Smooth muscle cell (in vitro differentiated cells): ENCODE measurements around the gene ITPK1. TPM values are rescaled to one million over a fixed set of nuclear protein-coding genes. Genes with fewer than 3 reads are reported as not detected.
A peak's percentile ranks its signal among the peaks of the same experiment; 100 is the strongest.

ENCODE experiments used
- DNase-seq: peaks from one replicate; lab custom pipeline; 2025; ENCODE audit not compliant: unreplicated experiment; lab: John Stamatoyannopoulos, UW
- H2AFZ ChIP-seq: fragments of 200-600 bp; sonication (generic); 2 replicates; pipeline ENCODE4 v1.6.0; 2016; ENCODE audit warnings: antibody characterized with exemption, low read depth, mild to moderate bottlenecking
- H3F3A ChIP-seq: fragments of 200-600 bp; sonication (generic); 2 replicates; pipeline ENCODE4 v1.6.0; 2017; ENCODE audit warnings: antibody characterized with exemption, low read depth
- H3K27ac ChIP-seq: fragments of 200-600 bp; sonication (generic); 2 replicates; pipeline ENCODE4 v1.5.1; 2016; ENCODE audit warnings: low read depth, mild to moderate bottlenecking
- H3K27me3 ChIP-seq: fragments of 200-600 bp; sonication (generic); 2 replicates; pipeline ENCODE4 v1.6.1; 2016; ENCODE audit warnings: low read depth, mild to moderate bottlenecking
- H3K36me3 ChIP-seq: fragments of 200-600 bp; sonication (generic); 2 replicates; pipeline ENCODE4 v1.5.1; 2016; ENCODE audit warnings: low read depth
- H3K4me1 ChIP-seq: fragments of 200-600 bp; sonication (generic); 2 replicates; pipeline ENCODE4 v1.5.1; 2016; ENCODE audit warnings: low read depth
- H3K4me2 ChIP-seq: fragments of 200-600 bp; sonication (generic); 2 replicates; pipeline ENCODE4 v1.6.0; 2016; ENCODE audit warnings: mild to moderate bottlenecking
- H3K4me3 ChIP-seq: fragments of 200-600 bp; sonication (generic); 2 replicates; pipeline ENCODE4 v1.5.1; 2016; ENCODE audit warnings: mild to moderate bottlenecking
- H3K79me2 ChIP-seq: fragments of 200-600 bp; sonication (generic); 2 replicates; pipeline ENCODE4 v1.6.0; 2016; ENCODE audit warnings: low read depth, mild to moderate bottlenecking
- H3K9ac ChIP-seq: fragments of 200-600 bp; sonication (generic); 2 replicates; pipeline ENCODE4 v1.6.0; 2016; ENCODE audit warnings: low read depth
- H3K9me3 ChIP-seq: fragments of 200-600 bp; sonication (generic); replicated peaks from 2 replicates; pipeline ENCODE4 v1.5.1; 2016; ENCODE audit warnings: low read depth
- H4K20me1 ChIP-seq: fragments of 200-600 bp; sonication (generic); 2 replicates; pipeline ENCODE4 v1.6.0; 2016; ENCODE audit warnings: low read depth
- WGBS: methylation state at CpG from one replicate; pipeline ENCODE4 v1.1.7; 2016; ENCODE audit warnings: low lambda C conversion rate; 5-methylcytosine and 5-hydroxymethylcytosine counted together
- polyA plus RNA-seq: library from polyadenylated mRNA; unstranded; fragments of >200 nt; fragmentation: Nextera tagmentation; extraction: Ambion mirVana; gene quantifications from 2 replicates; pipeline ENCODE4 v1.2.1, GENCODE V29; 2016
- total RNA-seq: library from RNA; depleted of rRNA; stranded (reverse); fragments of >200 nt; gene quantifications from 2 replicates; pipeline ENCODE4 v1.2.3, GENCODE V29; 2014
- TF ChIP-seq, protein P1 (sequence below): fragments of 200-600 bp; sonication (generic); IDR thresholded peaks from 2 replicates; pipeline ENCODE4 v1.5.1; 2017; ENCODE audit warnings: borderline replicate concordance, mild to moderate bottlenecking, antibody characterized with exemption; ENCODE audit not compliant: insufficient read depth, poor library complexity, severe bottlenecking

The ITPK1 gene
- total and polyA plus RNA-seq, 2 experiments from 2014 or later, result 9.2 to 14.2 TPM

DNA sequence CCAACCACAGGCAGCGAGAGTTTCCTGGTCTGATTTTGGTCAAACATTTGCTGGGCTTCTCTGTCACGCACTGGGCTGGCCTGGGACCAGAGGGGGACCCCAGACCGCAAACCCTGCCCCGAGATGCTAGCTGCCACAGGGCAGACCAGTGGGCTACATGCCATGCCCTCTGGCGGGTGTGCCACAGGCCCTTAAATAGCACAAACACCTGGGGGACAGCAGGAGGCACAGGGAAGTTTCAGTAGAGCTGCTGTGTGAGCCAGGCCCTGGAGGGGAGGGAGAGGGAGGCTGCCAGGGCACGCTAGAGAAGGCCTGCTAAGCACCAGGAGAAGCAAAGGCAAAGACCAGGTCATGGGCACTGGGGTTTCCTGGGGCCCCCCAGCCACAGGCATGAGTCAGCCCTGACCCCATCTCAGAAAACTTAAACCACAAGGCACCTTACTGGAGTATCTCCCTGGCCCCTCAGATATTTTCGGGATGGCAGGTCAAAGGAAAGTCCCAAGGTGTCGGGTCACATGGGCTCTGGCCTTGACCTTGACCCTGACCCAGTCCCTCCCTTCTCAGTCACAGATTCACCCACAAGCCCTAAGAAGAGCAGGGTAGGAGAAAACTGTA lies 29.2 kb downstream of the ITPK1 start:
- Histone ChIP-seq H2AFZ (no peak overlapping the region), H3K79me2 (peaks cover 10% of the 10 kb centered on the region), H4K20me1 (peaks cover 55% of the 10 kb centered on the region), H3K9ac (no peak overlapping the region), H3F3A (no peaks in the 10 kb centered on the region), H3K27ac (no peak overlapping the region), H3K4me3 (no peak overlapping the region), H3K27me3 (no peaks in the 10 kb centered on the region), H3K36me3 (no peaks in the 10 kb centered on the region), H3K4me1 (peaks cover 15% of the 10 kb centered on the region), H3K9me3 (no peaks in the 10 kb centered on the region), H3K4me2 (peak overlapping the region; percentile 10)
- DNase-seq, result no peak
- TF ChIP-seq, protein P1, sequence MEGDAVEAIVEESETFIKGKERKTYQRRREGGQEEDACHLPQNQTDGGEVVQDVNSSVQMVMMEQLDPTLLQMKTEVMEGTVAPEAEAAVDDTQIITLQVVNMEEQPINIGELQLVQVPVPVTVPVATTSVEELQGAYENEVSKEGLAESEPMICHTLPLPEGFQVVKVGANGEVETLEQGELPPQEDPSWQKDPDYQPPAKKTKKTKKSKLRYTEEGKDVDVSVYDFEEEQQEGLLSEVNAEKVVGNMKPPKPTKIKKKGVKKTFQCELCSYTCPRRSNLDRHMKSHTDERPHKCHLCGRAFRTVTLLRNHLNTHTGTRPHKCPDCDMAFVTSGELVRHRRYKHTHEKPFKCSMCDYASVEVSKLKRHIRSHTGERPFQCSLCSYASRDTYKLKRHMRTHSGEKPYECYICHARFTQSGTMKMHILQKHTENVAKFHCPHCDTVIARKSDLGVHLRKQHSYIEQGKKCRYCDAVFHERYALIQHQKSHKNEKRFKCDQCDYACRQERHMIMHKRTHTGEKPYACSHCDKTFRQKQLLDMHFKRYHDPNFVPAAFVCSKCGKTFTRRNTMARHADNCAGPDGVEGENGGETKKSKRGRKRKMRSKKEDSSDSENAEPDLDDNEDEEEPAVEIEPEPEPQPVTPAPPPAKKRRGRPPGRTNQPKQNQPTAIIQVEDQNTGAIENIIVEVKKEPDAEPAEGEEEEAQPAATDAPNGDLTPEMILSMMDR, result no peak
- 87% methylated on average over 8 of the region's 8 CpGs for WGBS

DNA sequence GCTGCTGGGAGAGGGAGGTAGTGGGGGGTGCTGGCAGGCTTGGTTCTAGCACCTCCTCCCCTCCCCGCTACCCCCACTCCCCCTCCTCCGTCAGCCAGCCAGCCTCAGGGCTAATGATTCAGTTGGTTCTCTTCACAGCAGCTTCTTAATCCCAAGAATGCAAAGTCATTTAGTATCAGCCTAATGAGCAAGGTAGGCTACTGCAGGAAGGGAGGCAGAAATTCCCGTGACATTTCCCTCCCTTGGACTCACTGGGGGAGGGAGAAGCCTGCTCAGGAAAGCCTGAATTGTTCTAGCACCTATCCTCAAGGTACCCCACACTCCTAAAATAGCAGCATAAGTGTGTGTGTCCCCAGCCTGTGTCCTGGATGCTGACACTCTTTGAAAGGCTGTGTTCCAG lies 29.8 kb downstream of the ITPK1 start:
- no peaks in the 10 kb centered on the region for H3K36me3 ChIP-seq

DNA sequence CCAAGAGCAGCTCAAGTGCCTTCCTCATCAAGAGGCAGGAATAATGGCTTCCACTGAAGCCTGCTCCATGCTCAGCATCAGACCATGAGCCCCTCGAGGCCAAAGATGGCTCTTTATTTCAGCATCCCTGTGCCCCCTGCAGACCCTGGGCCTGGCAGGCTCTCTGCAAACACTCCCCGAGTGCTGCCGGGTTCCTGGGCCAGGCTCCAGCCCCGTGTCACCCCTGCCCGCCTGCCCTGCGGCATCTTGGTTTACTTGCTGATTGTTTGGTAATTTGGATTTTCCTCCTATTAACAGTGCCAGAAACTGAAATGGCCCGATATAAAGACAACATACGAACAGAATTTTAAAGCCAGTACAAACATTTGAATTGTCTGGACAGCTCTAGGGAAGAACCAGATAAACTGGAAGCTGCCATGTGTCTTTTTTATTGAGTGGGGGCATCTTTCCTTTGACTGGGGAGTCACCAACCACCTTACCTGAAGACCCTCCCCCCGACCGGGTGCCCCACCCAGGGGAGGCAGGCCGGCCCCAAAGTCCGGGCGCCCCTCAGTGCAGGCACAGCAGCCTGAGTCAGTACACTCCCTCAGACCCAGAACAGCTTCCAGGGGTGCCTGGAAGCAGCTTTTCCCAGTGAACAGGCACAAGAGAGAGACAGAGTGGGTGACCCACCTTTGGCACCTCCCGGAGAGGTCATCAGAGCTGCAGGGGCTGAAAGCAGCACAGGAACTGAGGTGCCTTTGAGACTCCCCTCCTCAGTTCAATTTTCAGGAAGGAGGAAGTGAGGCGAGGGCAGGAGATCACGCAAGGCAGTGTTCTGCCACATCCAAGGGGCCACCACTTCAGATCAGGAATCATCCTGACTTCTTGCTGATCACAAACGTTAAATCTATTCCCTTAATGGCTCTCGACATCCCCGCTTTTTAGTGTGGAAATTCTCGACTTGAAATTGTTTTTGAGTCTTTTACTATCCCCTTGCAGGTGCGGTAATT lies 30.6 kb downstream of the ITPK1 start:
- Histone ChIP-seq H3F3A (no peaks in the 10 kb centered on the region), H3K4me3 (no peak overlapping the region), H3K4me1 (peaks cover 15% of the 10 kb centered on the region), H3K9ac (no peak overlapping the region), H2AFZ (no peak overlapping the region), H3K79me2 (peaks cover 18% of the 10 kb centered on the region), H3K27me3 (no peaks in the 10 kb centered on the region), H3K27ac (no peak overlapping the region), H3K4me2 (no peak overlapping the region), H3K36me3 (no peaks in the 10 kb centered on the region), H4K20me1 (peaks cover 44% of the 10 kb centered on the region), H3K9me3 (no peaks in the 10 kb centered on the region)
- TF ChIP-seq, protein P1, result no peak
- WGBS, result 87% methylated on average over 21 of the region's 21 CpGs
- DNase-seq, result no peak

More for the DNA sequence above, 29.8 kb downstream of the ITPK1 start:
- Histone ChIP-seq H3K4me1 (peaks cover 15% of the 10 kb centered on the region), H3F3A (no peaks in the 10 kb centered on the region), H3K4me2 (peak overlapping the region; percentile 10), H3K27ac (no peak overlapping the region), H3K79me2 (peaks cover 15% of the 10 kb centered on the region), H2AFZ (no peak overlapping the region), H3K9me3 (no peaks in the 10 kb centered on the region), H3K9ac (no peak overlapping the region), H4K20me1 (peaks cover 52% of the 10 kb centered on the region), H3K27me3 (no peaks in the 10 kb centered on the region), H3K4me3 (no peak overlapping the region)
- DNase-seq, result no peak
- TF ChIP-seq, protein P1, result no peak
- WGBS, result 0% methylated on average over 1 of the region's 3 CpGs
